Right cardiac atrium (tissue), 5 donors: ENCODE results near the gene ARHGAP20. TPM values are rescaled to one million over a fixed set of nuclear protein-coding genes. Genes with fewer than 3 reads are reported as not detected.

Experiments
- ATAC-seq, 2 donors: fragments of 200-7000 bp; cut with Tn5 transposase; one replicate each; pipeline versions ENCODE4 v1.8.0 to v1.9.1; 2020; ENCODE audit warnings: moderate library complexity in 2 of 2, mild to moderate bottlenecking in 1 of 2
- DNase-seq, 3 donors: peaks; one replicate each; pipeline ENCODE4 v3.0.0-alpha.2; 2020
- H3K27ac ChIP-seq: one replicate; pipeline ENCODE4 v1.5.1; 2013; ENCODE audit warnings: mild to moderate bottlenecking, low read length, control low read depth, moderate library complexity
- H3K27me3 ChIP-seq: one replicate; pipeline ENCODE4 v1.6.1; 2013; ENCODE audit not compliant: control insufficient read depth, insufficient read depth
- H3K4me1 ChIP-seq: one replicate; pipeline ENCODE4 v1.6.1; 2013; ENCODE audit warnings: low read length; ENCODE audit not compliant: control insufficient read depth, insufficient read depth
- H3K4me3 ChIP-seq: one replicate; pipeline ENCODE4 v1.5.1; 2013; ENCODE audit warnings: low read length, control low read depth
- H3K9me3 ChIP-seq: one replicate; pipeline ENCODE4 v1.6.1; 2013; ENCODE audit warnings: low read length; ENCODE audit not compliant: control insufficient read depth
- WGBS: extraction: QIAGEN DNeasy Blood & Tissue Kit; methylation state at CpG from one replicate; pipeline ENCODE4 v1.1.7; 2013; 5-methylcytosine and 5-hydroxymethylcytosine counted together
- intact Hi-C, 4 donors: fragments of 100-400 bp; cut with DNase I; formaldehyde crosslinking; loops; one replicate each; pipeline versions ENCODE4 v1.11.0 to v1.14.0; 2022 to 2023
- polyA plus RNA-seq: library from polyadenylated mRNA; stranded (reverse); fragments of 200-250 nt; gene quantifications from one replicate; pipeline ENCODE4 v1.2.3, GENCODE V29; 2013
- total RNA-seq, 4 donors: library from RNA; stranded (reverse); fragmentation: NEBNext Ultra II Directional; extraction: Animal tissue kit (Norgen Biotek cat#: 25700); gene quantifications; one replicate each; pipeline ENCODE4 v1.2.1, GENCODE V29; 2021
- donor health status: healthy with polysubstance abuse.
- donor health status: DM: no; HTN: yes; CAD: no.
- donor health status: DM: no; HTN: no; CAD: no.
- donor health status: DM: no; HTN: yes; CAD: no; lungs with severe emphysema.
- donor health status: DM: yes; HTN: yes; CAD: no.

Gene ARHGAP20
- total and polyA plus RNA-seq, 5 donors, result 0.29 to 0.78 (median 0.41) TPM

DNA sequence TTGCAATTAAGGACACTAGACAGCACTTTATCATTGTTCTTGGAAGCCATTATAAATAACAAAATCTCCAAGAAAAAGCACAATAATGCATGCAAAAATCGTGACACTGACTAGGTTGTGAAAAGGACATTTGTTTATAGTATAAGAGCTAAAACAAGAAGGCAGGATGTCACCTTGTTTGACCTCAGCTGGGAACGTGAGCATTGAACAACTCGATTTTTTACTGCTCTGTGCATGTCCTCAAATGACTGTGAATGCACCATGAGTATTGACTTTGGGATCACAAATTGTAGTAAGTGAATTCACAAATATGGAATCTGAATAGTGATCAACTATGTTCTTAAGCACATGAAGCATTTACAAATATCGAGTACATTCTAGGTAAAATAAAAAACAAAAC, 35.3 kb upstream of the ARHGAP20 start:
- no peaks in the 10 kb centered on the region for H3K4me1 ChIP-seq
- ATAC-seq (no peak), DNase-seq (no peak)
- no peak overlapping the region for H3K4me3 ChIP-seq
- H3K9me3 ChIP-seq, result no peaks in the 10 kb centered on the region
- WGBS, result 44% methylated on average over 4 of the region's 4 CpGs
- H3K27me3 ChIP-seq, result no peaks in the 10 kb centered on the region
- no peak overlapping the region for H3K27ac ChIP-seq
- intact Hi-C loops, result no loop called here

DNA sequence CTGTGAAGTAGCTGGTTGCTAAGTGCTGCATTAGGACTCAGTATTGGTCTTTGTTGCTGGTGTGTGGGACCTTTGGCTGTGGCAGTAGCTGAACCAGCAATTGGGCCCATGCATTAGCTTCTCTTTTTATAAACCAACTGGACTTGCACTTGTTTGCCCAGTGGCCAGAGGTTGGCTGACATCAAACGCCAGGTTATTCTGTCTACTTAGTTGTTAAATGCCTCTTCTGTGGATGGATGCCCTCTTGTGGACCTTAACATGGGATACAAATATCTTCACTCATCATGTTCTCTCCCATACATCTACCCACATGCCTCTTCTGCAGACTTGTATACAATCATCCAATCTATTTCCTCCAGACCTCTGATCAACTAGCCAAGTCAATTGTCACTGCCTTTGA, 26.4 kb upstream of the ARHGAP20 start:
- WGBS, result 82% methylated on average over 1 of the region's 1 CpG
- no peaks in the 10 kb centered on the region for H3K4me1 ChIP-seq
- no peak overlapping the region for H3K27ac ChIP-seq
- no peak for DNase-seq
- intact Hi-C loops, result no loop called here
- H3K9me3 ChIP-seq, result no peaks in the 10 kb centered on the region
- no peaks in the 10 kb centered on the region for H3K27me3 ChIP-seq
- H3K4me3 ChIP-seq, result no peak overlapping the region
- ATAC-seq, result no peak

DNA sequence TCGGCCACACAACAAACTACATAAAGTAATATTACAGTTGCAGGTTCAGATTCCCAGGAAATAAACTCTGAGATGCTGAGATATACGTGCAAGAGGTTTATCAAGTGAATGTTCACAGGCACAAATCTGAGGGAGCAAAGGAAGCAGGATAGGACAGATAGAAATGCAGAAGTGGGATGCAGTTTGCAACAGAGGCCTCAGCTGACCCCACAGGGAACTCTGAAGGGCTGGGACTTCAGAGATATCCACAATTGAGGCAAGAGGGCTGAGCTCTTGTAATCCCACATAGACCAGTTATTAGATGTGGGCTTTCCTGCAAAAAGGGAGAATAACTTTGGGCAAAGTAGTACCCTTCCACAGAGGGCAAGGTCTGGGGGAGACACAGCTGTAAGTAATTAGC, 25.4 kb upstream of the ARHGAP20 start:
- DNase-seq (no peak), ATAC-seq (no peak)
- Histone ChIP-seq H3K4me3 (no peak overlapping the region), H3K27me3 (no peaks in the 10 kb centered on the region), H3K27ac (no peak overlapping the region), H3K9me3 (no peaks in the 10 kb centered on the region), H3K4me1 (no peaks in the 10 kb centered on the region)
- intact Hi-C loops, result no loop called here
- 83% methylated on average over 2 of the region's 2 CpGs for WGBS

DNA sequence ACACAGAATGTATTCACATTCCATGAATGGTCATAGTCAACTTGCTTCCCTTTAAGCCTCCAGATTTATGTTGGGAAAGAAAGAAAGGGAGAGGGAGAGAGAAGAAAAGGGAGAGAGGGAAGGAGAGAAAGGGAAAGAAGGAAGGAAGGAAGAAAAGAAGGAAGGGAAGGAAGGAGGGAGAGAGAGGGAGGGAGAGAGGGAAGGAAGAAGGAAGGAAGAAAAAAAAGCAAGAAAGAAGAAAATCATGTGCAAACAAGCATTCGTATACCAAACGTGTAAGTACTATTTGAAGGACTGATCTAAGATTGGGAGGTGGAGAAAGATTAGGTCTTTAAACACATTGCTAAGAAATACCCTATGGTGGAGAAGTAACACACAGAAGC, 23.9 kb upstream of the ARHGAP20 start:
- no peak for ATAC-seq

DNA sequence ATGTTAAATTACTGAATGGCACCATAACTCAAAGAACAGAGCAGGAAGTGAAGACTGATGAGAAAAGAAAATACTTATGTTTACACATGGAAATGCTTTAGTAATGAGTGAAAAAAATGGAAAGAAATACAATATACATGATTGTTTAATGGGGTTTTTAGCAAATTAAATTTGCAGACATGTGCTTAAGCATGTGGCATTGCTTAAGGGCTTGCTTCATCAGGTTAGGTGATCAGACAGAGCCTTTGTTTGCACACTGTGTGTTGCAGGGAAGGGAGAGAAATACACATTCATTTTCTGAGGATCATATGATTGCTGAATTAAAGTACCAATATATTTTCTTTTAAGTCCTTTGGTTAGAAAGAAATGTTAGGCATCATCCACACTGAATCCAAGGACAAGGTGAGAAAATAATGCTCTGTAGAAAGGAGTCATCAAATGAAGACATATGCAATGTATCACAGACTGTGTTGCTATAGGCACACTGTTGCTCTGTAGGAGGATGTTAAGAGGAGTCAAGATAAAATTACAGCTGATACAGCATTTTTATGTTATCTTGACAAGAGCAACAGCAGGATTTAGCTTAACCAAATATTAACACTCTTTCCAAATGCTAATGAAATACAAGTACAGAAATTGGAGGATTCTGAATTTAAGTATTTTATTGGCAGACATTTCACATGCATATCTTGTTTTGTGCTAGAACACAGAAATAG, 23.4 kb upstream of the ARHGAP20 start:
- intact Hi-C loops, result no loop called here
- Histone ChIP-seq H3K27me3 (no peaks in the 10 kb centered on the region), H3K9me3 (no peaks in the 10 kb centered on the region), H3K27ac (no peak overlapping the region), H3K4me3 (no peak overlapping the region), H3K4me1 (no peaks in the 10 kb centered on the region)
- ATAC-seq (no peak), DNase-seq (no peak)

More for the DNA sequence above, 23.9 kb upstream of the ARHGAP20 start:
- H3K9me3 ChIP-seq, result no peaks in the 10 kb centered on the region
- no peak overlapping the region for H3K27ac ChIP-seq
- no peak for DNase-seq
- intact Hi-C loops, result no loop called here
- 60% methylated on average over 2 of the region's 2 CpGs for WGBS
- H3K27me3 ChIP-seq, result no peaks in the 10 kb centered on the region
- no peaks in the 10 kb centered on the region for H3K4me1 ChIP-seq
- H3K4me3 ChIP-seq, result no peak overlapping the region

DNA sequence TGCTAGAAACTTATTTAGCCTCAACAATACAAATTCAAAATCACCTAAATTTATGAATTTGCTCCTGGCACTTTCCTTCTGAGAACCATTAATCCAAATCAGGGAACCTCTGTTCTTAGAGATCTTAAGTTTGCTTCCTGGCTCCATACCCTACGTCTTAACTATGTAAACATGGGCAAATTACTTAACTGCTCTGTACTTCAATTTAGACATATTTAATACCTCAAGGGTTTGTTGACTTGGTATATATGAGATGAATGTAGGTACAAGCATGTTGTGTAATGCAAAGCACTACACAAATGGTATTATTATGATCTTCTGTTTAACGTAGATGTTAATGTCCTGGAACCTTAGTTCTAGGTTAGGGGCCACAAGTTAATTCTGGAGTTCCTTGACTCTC, 22.6 kb upstream of the ARHGAP20 start:
- ATAC-seq (no peak), DNase-seq (no peak)
- Histone ChIP-seq H3K9me3 (no peaks in the 10 kb centered on the region), H3K4me3 (no peak overlapping the region), H3K4me1 (no peaks in the 10 kb centered on the region), H3K27ac (no peak overlapping the region), H3K27me3 (no peaks in the 10 kb centered on the region)
- 87% methylated on average over 2 of the region's 2 CpGs for whole genome bisulfite sequencing
- intact Hi-C loops, result no loop called here

DNA sequence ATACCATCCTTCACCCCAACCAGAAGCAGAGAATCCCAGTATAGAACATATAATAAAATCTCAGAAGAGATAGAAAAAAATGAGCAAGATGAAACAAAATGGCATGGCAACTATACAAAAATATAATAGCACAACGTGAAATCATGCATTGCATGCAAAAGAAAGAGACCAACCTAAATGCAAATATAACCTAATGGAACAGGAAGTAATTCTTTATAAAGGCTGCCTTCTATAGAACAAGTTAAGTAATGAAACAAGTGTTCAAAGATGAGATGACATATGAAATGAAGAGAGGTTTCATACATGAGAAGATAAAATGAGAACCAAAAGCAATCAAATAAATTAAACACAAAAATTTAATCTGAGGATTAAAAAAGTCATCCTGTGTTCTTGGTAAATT, 18.5 kb upstream of the ARHGAP20 start:
- H3K4me3 ChIP-seq, result no peak overlapping the region
- 89% methylated on average over 1 of the region's 1 CpG for WGBS
- DNase-seq (no peak), ATAC-seq (no peak)
- H3K4me1 ChIP-seq, result no peaks in the 10 kb centered on the region
- no peaks in the 10 kb centered on the region for H3K9me3 ChIP-seq
- intact Hi-C loops, result no loop called here
- H3K27ac ChIP-seq, result no peak overlapping the region
- H3K27me3 ChIP-seq, result no peaks in the 10 kb centered on the region

DNA sequence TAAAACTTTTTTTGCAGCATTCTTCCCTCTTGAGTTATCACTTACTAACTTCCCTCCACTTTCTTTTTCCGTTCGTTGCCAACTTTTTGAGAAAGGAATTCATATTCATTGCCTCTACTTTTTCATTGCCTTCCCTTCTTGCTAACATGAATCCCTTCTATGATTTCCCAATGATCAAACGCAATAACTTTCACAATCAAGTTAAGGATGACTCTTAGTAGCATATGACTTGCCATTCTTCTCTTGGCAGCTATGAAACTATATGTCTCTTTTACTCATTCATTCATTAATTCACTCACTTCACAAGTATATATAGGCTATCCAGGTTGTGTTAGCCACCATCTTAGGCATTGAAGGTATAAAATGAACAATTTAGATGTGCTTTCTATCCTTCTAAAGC, 16.6 kb upstream of the ARHGAP20 start:
- no peaks in the 10 kb centered on the region for H3K27me3 ChIP-seq
- H3K4me3 ChIP-seq, result no peak overlapping the region
- intact Hi-C loops, result no loop called here
- H3K9me3 ChIP-seq, result no peaks in the 10 kb centered on the region
- no peak overlapping the region for H3K27ac ChIP-seq
- 78% methylated on average over 3 of the region's 3 CpGs for WGBS
- ATAC-seq (no peak), DNase-seq (no peak)
- H3K4me1 ChIP-seq, result no peaks in the 10 kb centered on the region

DNA sequence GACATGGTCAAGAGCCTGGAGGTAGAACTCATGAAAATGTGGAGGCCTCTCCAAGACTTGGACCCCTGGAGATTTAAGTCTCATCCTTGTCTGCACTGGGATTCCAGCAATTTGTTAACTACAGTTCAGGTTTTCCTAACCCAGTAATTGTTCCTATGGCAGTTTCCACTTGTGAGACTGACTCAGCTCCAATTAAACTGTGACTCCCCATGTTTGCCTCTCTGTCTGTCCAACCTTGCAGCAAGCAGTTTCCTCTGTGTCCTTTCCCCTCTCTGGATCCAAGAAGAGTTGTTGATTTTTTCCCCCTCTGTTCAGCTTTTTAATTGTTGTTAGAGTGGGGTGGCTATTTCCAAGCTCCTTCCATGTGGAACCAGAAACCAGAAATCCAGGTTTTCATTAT, 16.2 kb upstream of the ARHGAP20 start:
- Histone ChIP-seq H3K27me3 (no peaks in the 10 kb centered on the region), H3K9me3 (no peaks in the 10 kb centered on the region), H3K4me3 (no peak overlapping the region), H3K4me1 (no peaks in the 10 kb centered on the region), H3K27ac (no peak overlapping the region)
- intact Hi-C loops, result no loop called here
- ATAC-seq (no peak), DNase-seq (no peak)

DNA sequence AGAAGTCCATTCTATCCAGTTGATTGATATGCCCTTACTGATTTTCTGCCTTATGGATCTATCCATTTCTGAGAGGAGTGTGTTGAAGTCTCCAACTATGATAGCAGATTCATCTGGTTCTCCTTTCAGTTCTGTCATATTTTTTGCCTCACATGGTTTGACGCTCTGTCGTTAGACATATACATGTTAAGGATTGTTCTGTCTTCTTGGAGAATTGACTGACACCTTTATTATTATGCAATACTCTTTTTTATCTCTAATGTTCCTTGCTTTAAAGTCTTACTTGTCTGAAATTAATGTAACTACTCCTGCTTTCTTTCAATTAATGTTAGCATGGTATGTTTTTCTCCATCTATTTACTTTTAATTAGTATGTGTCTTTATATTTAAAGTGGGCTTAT, 12.1 kb upstream of the ARHGAP20 start:
- Histone ChIP-seq H3K27me3 (no peaks in the 10 kb centered on the region), H3K4me1 (no peaks in the 10 kb centered on the region), H3K9me3 (no peaks in the 10 kb centered on the region), H3K4me3 (no peak overlapping the region), H3K27ac (no peak overlapping the region)
- intact Hi-C loops, result no loop called here
- no peak for DNase-seq
- ATAC-seq, result no peak
- 86% methylated on average over 2 of the region's 2 CpGs for WGBS

DNA sequence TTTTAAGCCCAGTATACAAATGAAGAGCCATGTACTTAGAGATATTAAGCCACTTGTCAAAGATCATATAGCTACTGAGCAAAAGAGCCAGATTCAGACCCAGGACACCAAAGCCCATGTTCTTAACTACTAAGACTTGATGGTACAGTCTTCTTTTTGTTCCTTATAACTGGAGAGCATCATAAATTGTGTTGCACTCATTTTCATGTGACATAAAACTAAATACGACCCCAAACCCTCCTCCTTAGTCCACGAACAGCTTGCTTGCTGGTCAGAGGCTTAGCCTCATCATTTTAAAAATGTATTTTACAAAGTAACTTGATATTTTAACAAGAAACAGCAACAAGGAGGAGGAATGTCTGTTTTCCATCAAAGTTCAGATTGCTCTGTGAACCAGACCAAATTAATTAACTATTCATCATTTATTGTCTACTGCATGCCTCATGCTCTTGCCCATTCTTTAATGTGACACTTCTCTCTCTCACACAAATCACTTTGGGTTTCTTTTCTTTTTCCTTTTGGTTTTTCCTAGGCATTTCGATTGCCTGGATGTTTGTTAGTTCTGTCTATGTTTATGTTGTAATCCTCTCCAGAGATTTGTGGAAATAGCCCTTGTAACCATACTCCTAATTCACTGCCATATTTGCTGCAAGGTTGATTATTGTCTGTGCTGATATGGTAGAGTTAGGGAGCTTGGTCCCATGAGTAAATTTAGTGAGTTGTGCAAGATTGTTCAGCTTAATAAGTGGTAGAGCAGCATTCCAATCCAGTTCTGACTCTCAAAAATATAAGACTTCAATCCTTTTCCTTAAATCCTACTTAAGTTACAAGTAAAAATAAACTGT, 8.4 kb upstream of the ARHGAP20 start:
- no peak overlapping the region for H3K27ac ChIP-seq
- H3K4me3 ChIP-seq, result no peak overlapping the region
- intact Hi-C loops, result no loop called here
- DNase-seq, result no peak
- H3K4me1 ChIP-seq, result no peaks in the 10 kb centered on the region
- 64% methylated on average over 3 of the region's 3 CpGs for WGBS
- no peak for ATAC-seq
- H3K9me3 ChIP-seq, result no peaks in the 10 kb centered on the region
- H3K27me3 ChIP-seq, result no peaks in the 10 kb centered on the region
